ENCODE results near the gene CMTM6. TPM values are rescaled to one million over a fixed set of nuclear protein-coding genes. Genes with fewer than 3 reads are reported as not detected.

The CMTM6 gene
- polyA plus RNA-seq, 1 of the 3 experiments (the other 2 are of a cell fraction) = 29.8 TPM

GRCh38 chr3:32434206-32434605 lies 68.4 kb downstream of the CMTM6 start:
- DNase-seq = no peak
- Histone ChIP-seq H3K9me2 (no peaks in the 10 kb centered on the region), H3K27me3 (ENCODE audit: insufficient read depth) (no peaks in the 10 kb centered on the region), H3K4me1 (ENCODE audit: control insufficient read depth in 1 of 2, insufficient read depth in 2 of 2, low read depth in 1 of 2, low read length in 1 of 2) (peaks cover 5 to 14% of the 10 kb centered on the region in 2 experiments; a peak in 2 of 4 replicates), H3K4me2 (no peak overlapping the region), H3K9ac (no peak overlapping the region), H3K9me3 (no peaks in the 10 kb centered on the region), H4K20me1 (ENCODE audit: insufficient read depth) (no peaks in the 10 kb centered on the region), H3K36me3 (replicated peaks in 1 of 2; ENCODE audit: control insufficient read depth in 1 of 2, insufficient read depth in 2 of 2, low read length in 1 of 2) (no peaks in the 10 kb centered on the region), H2AFZ (ENCODE audit: low read depth) (no peak overlapping the region), H3K4me3 (ENCODE audit: low read depth in 2 of 2, low read length in 1 of 2) (no peak overlapping the region), H3K79me2 (ENCODE audit: insufficient read depth) (peaks cover 37% of the 10 kb centered on the region; the same call in 1 of the 2 replicates), H3F3A (replicated peaks; ENCODE audit: insufficient read depth) (no peaks in the 10 kb centered on the region), H3K27ac (ENCODE audit: low read depth in 2 of 2, low read length in 1 of 2) (no peak overlapping the region)
- ChIA-PET CTCF (interaction anchor here (0.8 to 1.1 kb wide), 2 partner anchors 8 to 34 kb away, joined by 3 read pairs; no protein-coding TSS in a partner anchor), POLR2A (no interaction called here)
- TF ChIP-seq USF1 (IDR thresholded peaks at IDR 0.05; ENCODE audit: borderline replicate concordance, low read depth) = no peak
- no peak for TF ChIP-seq JUND (IDR thresholded peaks at IDR 0.05)
- TF ChIP-seq SMC3 (IDR thresholded peaks at IDR 0.05; ENCODE audit: low read depth, low read length) = no peak
- no peak for TF ChIP-seq USF2 (IDR thresholded peaks at IDR 0.05; ENCODE audit: borderline replicate concordance, low read depth, low read length)
- TF ChIP-seq FOXJ3 (CRISPR knock-in tag; IDR thresholded peaks at IDR 0.05) = no peak
- no peak for TF ChIP-seq MAX (IDR thresholded peaks at IDR 0.05; ENCODE audit: low read depth)
- TF ChIP-seq RAD21 (IDR thresholded peaks at IDR 0.05; ENCODE audit: low read length) = no peak
- no peak for TF ChIP-seq TCF12 (IDR thresholded peaks at IDR 0.05)
- no peak for TF ChIP-seq IRF3 (IDR thresholded peaks at IDR 0.05; ENCODE audit: low read depth, low read length)
- TF ChIP-seq RXRA (IDR thresholded peaks at IDR 0.05; ENCODE audit: borderline replicate concordance, low read depth) = no peak
- TF ChIP-seq TEAD4 (IDR thresholded peaks at IDR 0.05; ENCODE audit: borderline replicate concordance, insufficient read depth) = no peak
- TF ChIP-seq RFX5 (IDR thresholded peaks at IDR 0.05; ENCODE audit: low read length) = no peak
- TF ChIP-seq FOXM1 (IDR thresholded peaks at IDR 0.05; ENCODE audit: low read depth) = no peak
- TF ChIP-seq MXI1 (IDR thresholded peaks at IDR 0.05; ENCODE audit: low read depth, low read length) = no peak
- no peak for TF ChIP-seq REST (IDR thresholded peaks at IDR 0.05; ENCODE audit: low read depth, low read length)
- no peak for TF ChIP-seq CTCF (IDR thresholded peaks at IDR 0.05)
- no peak for TF ChIP-seq POLR2AphosphoS5 (IDR thresholded peaks at IDR 0.05; ENCODE audit: low read depth, low read length)
- TF ChIP-seq SIN3A (IDR thresholded peaks at IDR 0.05; ENCODE audit: borderline replicate concordance, low read depth, low read length) = no peak
- TF ChIP-seq EP300 (IDR thresholded peaks at IDR 0.05; ENCODE audit: borderline replicate concordance in 1 of 2, low read depth in 1 of 2, low read length in 1 of 2) = no peak
- WGBS (ENCODE audit: low lambda C conversion rate) = 95% methylated on average over 4 of the region's 4 CpGs
